Activated CD4-positive, alpha-beta T cell treated with anti-CD3 and anti-CD28 coated beads for 24 hours (primary cell): ENCODE results near the gene TRPC4AP.

Experiments
- DNase-seq, 2 donors: peaks; one replicate each; pipeline ENCODE4 v3.0.0-alpha.2; 2020; ENCODE audit warnings: low read depth in 2 of 2

Gene TRPC4AP

DNA sequence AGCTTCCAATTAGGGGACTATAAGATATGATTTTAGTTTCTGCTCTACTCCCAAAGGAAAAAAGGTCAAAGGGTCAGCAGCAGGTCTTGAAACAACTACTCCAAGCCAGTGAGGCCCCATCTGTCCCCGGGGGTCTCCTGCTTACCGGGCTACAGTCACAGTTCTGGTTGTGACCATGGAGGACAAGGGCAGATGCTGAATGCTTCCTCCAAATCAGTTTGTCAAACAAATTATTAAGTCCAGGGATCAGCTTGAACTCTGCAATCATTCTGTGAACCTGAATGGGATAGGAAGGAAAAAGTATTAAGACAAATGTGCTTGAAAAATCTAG is 76.8 kb downstream of the TRPC4AP start:
- no peak for DNase-seq

DNA sequence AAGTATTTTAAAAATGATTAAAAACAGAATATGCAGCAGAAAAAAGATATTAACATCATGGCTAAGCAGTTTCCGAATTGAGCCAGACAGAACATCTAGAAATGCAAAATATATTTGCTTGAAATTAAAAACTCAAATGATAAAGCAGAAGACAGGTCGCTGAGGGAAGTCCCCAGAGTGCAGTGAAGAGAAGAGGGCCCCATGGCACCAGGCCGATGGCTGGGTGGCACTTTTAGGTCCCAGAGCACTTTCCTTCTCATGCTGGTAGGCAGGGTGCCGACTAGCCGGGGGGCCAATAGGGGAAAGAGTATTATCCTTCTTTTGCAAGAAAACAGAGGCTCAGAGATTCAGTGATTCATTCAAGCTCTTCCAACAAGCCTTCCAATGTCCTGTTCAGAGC is 78.1 kb downstream of the TRPC4AP start:
- no peak for DNase-seq

DNA sequence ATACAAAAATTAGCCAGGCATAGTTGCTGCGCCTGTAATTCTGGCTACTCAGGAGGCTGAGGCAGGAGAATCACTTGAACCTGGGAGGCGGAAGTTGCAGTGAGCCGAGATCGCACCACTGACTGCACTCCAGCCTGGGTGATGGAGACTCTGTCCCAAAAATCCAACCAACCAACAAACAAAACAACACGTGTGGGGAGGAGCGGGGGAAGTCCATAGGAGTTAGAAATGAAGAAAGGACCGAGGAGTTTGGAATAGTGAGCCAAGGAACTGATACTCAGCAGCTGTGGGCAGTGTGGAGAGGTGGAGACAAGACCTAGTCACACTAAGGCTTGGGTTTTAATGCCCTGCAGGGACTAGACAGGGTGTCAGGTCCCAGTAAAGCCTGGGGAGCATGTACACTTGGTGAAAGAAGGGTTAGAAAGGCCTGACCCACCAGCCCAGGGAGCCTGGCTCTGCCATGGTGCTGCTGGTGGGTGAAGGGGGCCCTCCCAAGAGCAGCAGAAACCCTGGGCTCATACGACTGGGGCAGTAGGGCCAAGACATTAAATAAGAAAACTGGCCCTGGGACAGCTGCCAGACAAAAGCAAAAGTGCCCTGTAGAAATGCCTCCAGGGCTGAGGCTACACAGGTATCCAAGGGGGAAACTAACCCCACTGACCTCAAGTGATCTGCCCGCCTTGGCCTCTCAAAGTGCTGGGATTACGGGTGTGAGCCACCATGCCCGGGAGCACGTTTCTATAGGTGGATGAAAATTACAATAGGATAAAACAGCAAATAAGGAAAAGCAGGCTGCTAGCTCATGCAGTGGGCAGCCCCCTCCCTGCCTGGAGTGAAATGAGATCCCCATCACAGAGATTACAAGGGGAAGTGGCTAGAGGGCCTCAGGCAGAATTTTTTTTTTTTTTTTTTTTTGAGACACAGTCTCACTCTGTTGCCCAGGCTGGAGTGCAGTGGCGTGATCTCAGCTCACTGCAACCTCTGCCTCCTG is 78.9 kb downstream of the TRPC4AP start:
- DNase-seq = no peak

DNA sequence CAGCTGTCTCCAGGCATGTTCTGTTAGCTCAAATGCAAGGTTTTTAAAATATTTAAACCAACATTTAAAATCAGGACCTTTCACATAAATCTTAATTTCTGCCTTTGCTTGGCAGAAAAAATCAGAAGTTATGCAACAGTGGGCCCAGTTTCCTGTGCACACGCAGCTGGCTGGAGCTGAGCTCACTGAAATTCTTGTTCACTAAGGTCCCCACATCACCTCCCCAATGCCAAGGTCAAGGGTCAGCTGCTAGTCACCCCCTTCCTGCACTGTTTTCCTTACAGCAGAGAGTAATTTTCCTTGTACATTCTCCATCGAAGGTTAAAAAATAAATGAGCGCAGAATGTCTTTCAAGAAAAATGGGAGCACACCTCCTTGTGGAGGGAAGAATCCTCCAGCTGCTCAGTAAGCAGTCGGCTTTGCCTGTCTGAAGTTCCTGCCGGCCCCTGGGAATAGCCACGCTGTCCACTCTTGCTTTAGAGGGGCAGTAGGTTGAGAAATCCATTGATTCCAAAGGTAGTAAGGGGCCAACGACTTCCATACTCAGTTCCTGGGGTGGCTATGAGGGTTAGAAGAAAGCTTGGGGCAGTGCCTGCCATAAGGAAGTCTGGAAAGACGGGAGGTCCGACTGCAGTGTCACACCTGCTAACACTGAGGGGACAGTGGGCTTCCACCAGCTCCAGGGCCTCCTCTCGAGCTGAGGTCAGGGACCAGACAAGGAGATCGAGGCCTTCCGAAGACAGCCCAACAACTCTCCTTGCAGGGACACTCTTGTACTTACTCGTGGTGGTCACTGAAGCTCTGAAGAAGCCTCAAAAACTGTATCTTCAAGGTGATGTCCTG is 80.2 kb downstream of the TRPC4AP start:
- DNase-seq = no peak

DNA sequence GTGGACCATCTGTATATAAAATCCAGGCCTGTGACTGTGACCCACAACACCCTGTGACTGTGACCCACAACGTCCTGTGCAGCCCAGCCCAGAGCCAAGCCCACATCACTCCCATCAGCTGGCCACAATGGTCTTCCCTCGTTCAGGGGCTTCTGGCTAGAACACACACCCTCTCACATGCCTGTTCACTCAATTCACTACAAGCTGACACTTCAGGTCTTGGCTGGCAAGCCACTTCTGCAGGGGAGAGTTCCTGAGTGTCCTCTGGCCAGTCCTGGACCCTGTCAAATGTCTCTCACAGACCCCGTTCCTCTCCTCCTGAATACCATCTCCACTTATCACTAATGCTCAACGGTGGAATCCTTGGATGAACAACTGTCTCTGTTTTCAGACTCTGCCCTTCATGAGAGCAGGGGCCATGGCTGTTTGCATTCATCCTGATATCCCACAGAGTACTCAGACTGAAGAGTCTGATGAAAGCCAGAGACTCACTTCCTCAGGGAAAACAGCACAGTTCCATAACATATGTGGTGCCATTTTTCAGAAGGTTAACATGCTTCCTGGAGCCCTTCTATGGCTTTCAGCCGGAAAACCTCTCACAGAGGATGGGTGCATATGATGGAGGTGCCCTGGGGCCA is 80.9 kb downstream of the TRPC4AP start:
- no peak for DNase-seq

DNA sequence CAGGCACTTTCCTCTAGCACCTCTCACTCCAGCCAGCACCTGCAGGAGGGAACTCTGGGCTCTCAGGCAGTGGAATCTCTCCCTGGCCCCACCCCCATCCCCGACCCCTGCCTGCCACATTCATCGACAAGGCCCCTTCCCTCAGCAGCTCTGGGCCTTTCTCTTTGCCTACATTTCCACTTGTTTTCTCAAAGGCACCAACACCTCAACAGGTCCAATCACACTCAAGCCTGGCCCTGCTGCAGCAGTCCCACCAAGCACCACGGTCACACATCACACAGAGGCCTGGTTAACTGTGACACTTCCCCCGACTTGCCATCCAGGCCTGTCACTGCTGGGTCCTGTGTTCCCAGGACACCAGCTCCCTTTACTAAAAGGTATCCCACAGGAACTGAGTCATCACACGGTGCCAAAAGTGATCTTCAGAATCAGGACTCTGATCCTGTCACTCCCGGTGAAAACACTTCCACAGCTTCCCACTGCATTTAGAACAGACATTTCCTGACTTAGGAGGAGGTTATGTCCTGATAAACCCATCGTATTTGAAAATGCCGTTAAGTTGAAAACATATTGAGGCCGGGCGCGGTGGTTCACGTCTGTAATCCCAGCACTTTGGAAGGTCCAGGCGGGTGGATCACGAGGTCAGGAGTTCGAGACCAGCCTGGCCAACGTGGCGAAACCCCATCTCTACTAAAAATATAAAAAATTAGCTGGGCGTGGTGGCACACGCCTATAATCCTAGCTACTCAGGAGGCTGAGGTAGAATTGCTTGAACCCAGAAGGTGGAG is 82.0 kb downstream of the TRPC4AP start:
- DNase-seq = no peak

DNA sequence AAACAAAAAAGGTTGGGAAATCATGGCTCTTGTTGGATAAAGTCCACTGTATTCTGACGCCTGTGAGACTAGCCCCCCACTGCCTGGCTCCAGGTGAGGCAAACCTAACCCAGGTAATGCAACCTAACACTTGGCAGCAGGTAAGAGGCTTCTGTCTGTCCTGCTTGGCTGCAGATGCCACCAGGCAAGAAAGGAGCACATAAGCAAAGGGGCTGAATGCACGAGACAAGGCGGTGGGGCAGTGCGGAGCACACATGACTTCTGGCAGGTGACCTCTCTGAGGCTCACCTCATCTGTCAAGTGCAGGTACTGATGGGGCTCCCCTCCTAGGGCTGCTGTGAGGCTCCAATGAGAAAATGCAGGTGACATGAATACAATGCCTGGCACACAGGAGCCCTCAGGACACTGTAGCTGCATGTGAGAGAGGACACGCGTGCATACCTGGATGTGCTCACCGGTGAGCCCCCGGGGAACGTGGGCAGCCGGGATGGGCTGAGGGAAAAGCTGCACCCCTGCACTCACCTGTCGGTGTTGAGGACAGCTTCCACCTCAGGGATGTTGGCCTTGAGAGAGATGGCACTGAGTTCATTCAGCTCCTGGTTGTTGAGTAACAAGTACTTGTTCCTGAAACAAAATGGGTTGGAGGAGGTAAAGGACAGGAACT is 82.8 kb downstream of the TRPC4AP start:
- no peak for DNase-seq

DNA sequence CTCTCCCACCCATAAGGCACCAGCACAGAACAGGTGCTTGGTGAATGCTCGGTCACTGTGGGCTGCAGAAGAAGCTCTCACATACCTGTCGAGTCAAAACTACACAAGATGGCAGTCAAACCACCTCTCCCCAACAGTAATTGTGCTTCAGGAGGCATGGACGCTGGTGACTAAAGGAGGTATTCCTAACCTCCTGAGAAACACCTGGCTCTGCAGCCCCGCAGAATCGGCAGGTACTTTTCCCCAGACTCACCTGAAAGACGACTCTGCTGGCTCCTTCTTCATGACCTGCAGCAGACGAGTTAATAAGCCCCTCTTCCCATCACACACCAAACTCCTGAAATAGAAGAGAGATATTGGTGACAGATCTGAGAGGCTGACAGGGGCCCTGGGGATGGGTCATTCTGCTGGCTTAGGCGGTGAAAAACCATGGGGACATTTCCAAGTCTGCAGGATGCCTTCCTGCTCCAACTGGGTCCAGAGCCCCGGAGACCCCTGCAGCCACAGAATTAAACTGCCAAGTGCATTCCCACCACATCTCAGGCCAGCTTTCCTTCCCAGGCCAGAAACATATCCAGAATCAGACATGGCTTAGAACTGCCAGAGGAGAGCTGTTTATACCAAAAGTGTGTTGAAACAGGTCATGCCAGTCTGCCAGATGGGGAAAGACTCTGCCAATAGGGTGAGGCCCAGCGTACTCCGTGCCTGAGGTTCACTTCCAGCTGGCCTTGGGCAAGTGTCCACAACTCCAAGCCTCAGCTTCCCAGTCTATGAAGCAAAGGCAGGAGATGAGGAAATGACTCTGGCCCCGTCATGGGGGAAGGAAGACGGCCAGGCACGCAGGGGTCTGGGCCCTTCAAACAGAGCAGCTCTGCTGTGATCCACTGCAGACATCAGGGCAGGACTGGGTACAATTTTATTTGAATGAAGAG is 83.9 kb downstream of the TRPC4AP start:
- DNase-seq = no peak

DNA sequence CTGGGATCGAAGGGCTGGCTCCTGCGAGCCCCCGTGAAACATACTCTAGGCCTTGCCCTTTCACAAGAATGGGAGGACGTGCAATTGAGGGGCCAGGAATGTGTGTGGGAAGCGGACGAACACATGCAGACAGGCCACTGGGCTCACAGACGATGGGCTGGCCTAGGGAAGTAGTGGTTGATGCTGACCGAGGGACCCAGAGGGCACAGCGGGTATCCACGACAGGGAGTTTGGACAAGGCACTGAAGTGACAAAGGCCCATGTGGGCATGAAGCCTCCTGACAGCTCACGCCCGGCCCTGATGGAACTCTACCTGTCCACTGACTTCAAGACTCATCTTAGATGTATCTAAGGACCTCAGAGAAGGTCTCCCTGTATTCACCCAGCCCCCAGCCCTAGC is 84.7 kb downstream of the TRPC4AP start:
- no peak for DNase-seq

DNA sequence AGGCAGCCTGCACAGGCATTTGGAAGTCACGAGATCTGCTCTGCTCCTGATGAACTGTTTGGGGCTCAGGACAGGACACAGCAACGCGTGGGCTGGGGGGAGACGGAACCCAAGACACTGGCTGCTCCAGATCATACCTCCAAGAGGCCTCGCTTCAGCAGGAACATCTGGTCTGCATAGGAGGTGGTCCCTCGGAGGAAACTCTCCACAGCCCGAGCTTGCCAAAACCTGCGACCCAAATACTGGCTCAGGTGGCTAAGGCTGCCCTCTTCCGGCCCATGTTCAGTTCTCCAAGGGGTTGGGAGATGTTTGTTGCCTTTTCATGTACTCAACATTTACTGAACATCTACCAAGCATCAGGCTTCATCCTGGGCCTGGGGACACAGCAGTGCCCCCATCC is 85.2 kb downstream of the TRPC4AP start:
- no peak for DNase-seq

DNA sequence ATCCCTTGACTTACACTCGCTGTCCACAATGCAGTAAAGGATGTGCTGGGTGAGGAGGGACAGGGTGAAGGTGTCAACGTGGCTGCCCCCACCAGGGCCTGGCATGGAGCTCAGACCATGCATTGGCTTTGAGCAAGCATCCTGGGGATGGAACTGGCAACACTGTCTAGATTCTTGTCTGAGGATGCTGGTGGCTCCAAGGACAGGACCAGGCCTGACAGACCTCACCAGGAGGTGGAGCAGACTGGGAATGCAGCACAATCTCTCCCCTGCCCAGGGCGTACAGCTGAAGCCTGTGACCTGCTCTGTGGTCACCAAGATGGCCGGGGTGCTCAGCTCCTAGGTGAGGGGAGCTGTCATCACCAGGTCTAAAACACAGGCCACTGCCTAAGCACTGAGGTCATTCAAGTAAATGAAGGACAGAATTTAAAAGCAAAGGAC is 86.1 kb downstream of the TRPC4AP start:
- no peak for DNase-seq

DNA sequence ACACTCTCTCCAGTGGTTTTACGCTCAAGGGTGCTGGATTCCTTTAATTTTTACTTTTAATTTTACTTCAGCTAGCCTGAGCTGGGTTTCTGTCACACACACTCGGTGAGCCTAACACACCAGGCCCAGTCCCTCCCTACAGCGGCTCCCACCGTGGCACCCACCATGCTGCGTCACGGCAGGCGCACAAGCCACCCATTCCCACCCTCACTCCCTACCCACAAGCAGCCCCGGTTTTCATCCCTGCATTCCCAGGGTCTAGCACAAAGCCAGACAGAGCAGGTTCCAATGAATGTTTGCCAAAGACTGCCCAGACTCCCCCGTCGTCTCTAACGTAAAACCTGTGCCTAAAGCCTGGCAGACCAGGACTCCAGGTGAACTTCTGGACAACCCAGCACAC is 86.6 kb downstream of the TRPC4AP start:
- DNase-seq = no peak

DNA sequence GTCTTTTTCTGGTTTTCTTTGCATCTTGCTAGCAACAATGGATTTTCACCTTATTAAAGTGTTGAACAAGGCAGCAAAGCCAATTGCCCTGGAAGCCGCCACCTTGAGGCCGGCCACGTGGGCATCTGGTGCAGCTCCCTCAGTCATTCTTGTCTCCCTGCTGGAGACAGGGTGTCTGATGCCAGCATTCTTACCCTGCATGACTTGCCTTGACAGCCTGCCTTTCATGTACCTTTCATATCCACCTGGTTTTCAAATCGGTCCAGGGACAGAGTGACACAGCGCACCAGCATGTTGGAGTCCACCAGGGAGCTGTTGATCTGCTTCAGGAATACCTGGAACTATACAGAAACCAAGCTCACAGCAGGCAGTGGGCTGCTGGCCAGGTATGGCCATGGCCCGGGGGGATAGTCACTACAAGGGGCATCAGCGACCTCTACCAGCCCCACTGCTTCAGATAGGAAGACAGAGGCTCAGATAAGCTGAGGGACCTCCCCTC is 87.1 kb downstream of the TRPC4AP start:
- DNase-seq = no peak

DNA sequence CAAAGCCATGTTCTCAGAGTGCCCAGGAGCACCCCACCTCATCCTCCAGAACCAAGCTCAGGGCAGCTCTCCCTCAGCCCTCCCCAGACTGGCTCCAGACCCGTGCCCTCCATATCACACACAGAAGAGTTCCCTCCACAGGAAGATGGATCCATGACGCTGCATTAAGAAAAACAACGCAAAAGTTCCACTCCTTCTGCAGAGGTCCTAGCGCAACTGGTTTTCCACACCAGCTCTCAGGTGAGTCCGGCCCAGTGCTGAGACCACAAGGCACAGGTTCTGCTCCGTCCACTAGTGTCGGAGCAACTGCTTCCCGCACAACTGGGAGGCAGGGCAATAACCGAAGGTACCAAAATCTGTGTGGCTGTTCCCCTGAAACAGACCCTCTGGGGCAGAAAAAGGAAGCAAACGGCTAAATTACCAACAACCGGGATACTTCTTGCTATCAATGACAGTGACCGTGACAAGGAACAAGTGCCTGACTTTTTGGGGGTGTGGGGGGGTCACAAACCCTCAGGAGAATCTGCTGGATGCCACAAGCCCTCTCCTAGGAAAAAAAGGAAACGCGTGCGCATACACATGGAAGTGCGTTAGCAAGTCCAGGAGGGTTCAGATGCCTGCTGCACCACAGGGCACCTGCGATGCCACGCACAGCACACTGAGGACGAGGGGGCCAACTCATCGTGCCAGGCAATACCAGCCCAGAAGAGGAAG is 87.7 kb downstream of the TRPC4AP start:
- DNase-seq = no peak

DNA sequence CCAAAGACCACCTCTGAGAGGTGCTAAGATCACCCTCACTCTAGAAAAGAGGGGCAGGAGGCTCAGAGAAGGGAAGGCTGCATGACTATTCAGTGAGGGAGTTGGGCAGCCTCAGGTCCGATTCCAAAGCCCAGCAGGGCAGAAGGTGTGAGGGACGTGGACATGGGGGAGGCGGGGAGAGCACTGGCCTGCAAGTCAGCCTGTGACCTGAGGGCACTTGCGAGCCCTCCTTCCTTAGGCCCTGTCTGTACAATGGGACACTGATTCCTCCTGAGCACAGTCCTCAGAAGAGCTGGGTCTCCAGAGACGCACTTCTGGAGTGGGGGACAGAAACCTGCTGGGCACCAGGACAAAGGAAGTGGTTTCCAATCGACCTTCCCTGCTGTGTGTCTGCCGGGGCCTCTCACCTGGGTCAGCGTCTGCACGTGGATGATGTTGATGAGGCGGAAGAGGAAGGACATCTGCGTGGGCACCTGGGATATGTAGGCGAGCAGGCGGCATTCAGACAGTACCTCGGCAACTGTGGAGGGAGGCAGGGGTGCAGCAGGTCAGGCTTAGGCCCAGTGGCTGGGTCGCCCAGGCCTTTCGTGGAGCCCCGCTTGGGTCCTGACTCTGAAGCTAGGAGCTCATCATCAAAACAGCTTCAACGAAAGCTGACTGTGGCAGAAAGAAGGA is 88.4 kb downstream of the TRPC4AP start:
- no peak for DNase-seq

DNA sequence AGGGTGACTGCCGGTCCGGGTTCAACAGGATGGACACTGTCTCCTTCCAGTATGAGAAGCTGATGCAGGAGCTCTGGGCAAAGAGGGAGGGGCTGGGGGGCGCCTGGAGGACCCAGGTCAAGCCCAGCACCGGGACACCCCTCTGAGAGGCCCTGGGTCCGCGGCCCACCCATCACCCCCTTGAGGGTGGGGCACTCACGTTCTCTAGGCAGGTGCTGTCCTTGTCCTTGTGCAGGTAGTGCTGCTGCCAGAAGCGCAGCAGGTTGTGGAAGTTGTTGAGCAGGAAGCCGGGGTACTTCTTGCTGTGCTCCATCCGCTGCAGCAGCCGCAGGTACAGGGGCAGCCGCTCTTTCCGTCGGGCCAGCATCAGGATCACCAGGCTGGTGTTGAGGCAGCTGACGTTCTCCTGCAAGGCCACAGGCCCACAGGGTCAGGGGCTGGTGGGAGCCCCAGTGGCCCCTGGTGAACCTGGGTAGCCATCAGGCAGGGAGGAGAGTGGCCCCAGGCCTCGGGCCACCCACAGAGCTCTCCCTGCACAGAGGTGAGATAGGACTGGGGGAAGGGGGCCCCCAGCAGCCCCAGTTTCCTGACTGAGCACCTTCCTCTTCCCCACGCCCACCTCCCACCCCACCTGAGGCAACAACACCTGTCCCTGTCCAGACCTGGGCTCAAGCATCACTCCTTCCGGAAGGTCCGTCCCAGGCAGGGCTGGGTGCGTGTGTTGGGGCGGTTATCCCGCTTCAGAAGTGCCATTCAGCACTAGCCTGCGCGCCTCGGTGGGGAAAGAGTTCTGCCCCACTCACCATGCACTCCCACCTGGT is 89.2 kb downstream of the TRPC4AP start:
- DNase-seq = no peak

DNA sequence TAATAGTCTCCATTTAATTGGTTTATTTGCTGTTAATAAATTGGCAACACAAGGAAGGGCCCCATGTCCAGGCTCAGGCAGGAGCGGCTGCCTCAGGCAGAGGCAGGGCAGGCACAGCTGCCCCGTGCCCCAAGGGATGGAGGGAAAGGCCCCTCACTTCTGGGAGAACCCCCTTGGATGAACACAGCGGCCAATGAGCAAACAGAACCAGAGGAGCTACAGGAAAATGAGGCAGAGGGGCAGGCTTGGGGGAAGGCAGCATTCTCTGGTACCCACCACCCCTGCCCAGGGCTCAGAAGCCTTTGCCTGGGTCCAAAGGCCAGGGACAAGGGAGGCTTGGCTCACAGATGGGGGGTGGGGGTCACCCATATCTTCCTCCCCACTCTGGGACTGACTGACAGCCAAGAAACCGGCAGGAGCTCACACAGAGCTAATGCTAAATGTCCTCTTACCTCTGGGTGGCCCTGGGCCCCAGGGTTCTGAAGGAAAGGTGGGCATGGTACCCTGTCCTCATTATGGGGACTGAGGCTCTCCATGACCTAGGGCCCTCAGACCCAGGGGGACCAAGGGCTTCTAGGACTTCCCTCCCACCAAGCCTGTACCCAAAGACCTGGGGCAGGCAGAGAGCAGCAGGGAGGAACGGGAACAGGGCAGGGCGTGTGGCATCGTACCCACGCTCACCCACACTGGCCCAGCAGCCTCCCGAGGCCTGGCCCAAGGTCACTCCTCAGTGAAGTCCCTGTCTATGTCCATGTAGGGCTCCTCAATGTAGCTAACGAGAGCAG is 90.0 kb downstream of the TRPC4AP start:
- no peak for DNase-seq
